HG03571 (cell line): ENCODE results near the gene CCDC70.

Experiments
- ATAC-seq: cut with Tn5 transposase; IDR thresholded peaks from one replicate; pipeline ENCODE4 v1.9.1; 2021; ENCODE audit not compliant: unreplicated experiment

Gene CCDC70

DNA sequence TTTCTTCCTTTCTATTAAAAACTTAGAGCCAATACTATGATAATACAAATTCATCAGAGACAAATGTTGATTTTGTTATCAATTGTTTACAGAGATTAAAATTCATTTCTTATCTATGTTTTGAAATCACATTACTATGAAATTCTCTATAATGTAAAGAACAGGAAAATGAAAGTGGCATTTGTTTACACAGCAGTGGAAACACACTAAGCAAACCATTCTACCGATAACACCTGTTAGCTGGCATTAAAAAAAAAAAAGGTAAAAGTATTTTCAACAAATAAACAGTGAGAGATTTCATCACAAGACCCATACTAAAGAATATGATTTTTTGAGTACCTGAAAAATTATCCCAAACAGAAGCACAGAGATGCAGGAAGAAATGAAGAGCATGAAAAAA, 4.8 kb upstream of the CCDC70 start:
- ATAC-seq, result no peak

- no peak for ATAC-seq
These were observed 3.1 kb upstream of the CCDC70 start for GRCh38 chr13:51858433-51859247.

GRCh38 chr13:51862957-51863356, 1.2 kb downstream of the CCDC70 start:
- no peak for ATAC-seq

DNA sequence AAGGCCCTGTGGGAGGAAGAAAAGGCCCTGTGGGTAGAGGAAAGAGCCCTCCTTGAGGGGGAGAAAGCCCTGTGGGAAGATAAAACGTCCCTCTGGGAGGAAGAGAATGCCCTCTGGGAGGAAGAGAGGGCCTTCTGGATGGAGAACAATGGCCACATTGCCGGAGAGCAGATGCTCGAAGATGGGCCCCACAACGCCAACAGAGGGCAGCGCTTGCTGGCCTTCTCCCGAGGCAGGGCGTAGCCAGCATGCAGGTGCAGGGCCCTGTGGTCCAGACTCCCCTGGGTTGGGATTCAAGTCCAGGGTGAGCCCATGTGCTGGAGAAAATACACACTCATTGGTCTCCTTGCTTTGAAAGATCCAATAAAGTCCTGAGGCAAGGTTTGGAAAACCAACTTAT, 4.1 kb downstream of the CCDC70 start:
- no peak for ATAC-seq

GRCh38 chr13:51867062-51867461, 5.3 kb downstream of the CCDC70 start:
- ATAC-seq, result no peak

- no peak for ATAC-seq
These were observed 8.1 kb downstream of the CCDC70 start for GRCh38 chr13:51869916-51870315.

DNA sequence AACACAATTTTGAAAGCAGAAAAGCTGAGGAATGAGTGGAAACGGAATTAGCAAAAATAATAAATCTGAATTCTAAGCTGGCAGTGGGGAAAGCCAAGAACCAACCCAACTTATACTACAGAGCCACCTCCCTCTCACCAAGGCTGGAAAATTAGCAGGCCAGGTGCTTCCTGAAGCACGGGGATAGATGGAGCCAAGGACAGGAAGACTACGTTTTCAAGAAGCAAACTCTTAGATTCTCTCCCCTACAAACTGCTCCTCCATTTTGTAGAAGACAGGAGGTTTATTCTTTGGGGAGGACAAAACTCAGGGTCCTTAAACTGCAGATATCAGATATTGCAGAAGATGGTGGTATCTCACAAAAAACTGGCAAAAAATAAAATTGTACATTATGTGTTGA, 8.8 kb downstream of the CCDC70 start:
- no peak for ATAC-seq

DNA sequence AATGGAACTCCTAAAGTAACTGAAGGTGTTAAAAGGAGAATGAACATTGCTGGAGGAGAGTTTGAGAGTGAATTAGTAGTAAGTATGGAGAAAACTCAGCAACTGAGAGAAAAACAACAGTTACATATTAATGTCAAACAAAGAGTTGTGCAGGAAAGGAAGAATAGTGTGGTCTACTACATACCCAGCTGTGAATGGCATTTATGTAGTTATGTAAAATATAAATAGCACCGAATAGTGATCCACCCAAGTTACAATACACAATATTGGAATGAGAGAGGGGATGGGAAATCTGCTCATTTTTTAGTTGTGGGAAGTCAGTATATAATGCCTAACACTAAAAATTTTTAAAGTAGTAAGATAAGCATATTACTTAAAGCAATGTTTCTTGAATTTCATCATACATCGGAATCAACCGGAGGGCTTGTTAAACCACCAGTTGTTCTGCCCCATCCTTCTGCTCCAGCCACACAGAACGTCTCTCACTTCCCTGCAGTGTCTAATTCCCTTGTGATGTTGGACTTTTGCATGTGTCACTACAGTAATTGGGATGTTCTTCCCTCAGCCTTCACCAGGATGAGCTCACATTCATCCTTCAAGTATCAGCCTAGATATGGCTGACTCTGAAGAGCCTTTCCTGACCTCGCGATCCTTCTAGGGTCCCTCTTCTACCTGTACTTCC, 11.5 kb downstream of the CCDC70 start:
- ATAC-seq, result no peak

- no peak for ATAC-seq
These were observed 12.1 kb downstream of the CCDC70 start for GRCh38 chr13:51873837-51874236.

DNA sequence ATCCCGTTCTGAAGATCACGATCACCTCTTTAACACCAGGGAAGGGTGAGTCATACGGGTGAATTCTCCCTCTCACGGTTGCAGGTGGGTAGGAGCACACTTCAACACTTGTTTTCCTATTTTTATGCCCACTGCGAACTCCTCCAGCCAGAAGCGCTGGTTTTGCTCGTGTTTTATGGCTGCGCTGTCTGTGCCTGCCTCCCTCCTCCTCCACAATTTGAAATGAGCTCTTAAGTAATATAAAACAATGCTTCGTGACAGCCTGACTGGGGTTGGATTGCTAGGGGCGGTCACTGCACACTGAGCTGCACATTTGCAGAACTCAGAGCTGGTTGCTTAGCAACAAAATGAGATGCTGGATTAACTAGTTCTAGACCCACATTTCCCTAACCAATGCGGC, 12.9 kb downstream of the CCDC70 start:
- no peak for ATAC-seq

- no peak for ATAC-seq
These were observed 17.4 kb downstream of the CCDC70 start for GRCh38 chr13:51879133-51879532.

DNA sequence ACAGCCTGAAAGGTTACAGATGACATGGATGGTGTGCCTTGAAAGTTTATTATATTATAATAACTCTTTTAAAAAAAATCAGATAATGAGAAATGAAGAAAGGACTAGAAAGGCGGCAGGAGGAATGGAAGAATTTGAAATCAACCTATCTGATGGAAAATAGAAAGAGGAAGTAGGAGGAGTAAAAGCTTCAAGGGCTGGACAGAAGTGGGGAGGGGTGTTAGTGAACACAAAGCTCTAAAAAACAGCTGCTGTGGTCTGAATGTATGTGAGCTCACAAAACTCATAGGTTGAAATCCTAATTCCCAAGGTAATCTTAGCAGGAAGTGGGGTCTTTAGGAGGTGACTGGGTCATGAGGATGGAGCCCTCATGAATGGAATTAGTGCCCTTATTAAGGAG, 19.5 kb downstream of the CCDC70 start:
- no peak for ATAC-seq

GRCh38 chr13:51882570-51883225, 20.9 kb downstream of the CCDC70 start:
- ATAC-seq, result no peak

DNA sequence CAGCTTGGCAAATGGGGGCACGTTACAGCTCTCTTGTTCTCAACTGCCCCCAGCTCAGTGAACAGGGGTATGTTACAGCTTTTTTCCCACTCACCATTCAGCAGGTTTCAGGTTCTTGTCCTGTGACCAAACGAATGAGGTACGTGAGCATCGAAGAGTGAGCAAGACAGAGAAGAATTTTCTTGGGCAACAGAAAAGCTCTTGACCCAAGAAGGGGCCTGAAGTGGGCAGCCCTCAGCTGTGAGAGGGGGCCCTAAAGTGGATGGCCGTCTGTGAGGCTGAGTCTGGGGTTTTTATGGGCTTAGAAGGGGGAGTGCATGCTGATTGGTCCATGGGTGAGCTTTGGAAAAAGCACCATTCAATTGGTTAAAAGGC, 21.4 kb downstream of the CCDC70 start:
- ATAC-seq, result no peak

DNA sequence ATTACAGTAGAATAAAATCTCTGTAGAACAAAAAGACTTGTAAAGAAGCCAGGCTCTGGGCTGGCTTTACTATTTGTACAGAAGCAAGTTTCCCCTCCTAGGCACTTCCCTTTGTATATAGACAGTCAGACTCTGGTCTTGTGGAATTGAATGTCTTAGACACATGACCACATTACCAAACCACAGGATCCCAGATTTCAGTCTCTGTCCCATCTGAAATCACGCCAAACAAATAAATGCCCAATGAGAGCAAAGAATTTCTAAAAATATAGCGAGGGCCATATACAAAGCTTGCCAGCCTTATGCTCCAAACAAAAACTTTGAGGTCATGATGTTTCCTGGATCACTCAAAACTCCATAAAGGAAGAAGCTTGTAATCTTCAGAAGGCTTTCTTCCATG, 23.9 kb downstream of the CCDC70 start:
- no peak for ATAC-seq

- ATAC-seq, result no peak
These were observed 25.7 kb downstream of the CCDC70 start for GRCh38 chr13:51887468-51887867.

GRCh38 chr13:51892657-51893056, 30.9 kb downstream of the CCDC70 start:
- no peak for ATAC-seq

DNA sequence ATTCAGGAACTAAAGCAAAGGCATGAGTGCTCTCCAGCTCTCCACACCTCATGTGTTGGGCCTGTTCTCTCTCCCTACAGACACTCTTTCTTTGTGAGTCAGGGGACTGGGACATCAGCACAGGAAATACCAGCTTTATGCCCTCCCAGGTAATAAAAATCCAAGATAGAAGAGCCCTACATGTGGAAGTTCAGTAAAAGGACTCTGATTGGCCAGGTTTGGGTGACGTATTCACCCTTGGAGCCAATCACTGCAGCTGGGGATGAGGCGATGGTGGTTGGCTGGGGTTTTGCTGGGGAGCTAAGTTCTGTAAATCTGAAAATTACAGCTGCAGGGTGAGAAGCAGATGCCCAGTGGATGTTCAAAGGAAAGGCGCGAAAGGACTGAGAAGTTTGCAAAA, 32.5 kb downstream of the CCDC70 start:
- no peak for ATAC-seq

DNA sequence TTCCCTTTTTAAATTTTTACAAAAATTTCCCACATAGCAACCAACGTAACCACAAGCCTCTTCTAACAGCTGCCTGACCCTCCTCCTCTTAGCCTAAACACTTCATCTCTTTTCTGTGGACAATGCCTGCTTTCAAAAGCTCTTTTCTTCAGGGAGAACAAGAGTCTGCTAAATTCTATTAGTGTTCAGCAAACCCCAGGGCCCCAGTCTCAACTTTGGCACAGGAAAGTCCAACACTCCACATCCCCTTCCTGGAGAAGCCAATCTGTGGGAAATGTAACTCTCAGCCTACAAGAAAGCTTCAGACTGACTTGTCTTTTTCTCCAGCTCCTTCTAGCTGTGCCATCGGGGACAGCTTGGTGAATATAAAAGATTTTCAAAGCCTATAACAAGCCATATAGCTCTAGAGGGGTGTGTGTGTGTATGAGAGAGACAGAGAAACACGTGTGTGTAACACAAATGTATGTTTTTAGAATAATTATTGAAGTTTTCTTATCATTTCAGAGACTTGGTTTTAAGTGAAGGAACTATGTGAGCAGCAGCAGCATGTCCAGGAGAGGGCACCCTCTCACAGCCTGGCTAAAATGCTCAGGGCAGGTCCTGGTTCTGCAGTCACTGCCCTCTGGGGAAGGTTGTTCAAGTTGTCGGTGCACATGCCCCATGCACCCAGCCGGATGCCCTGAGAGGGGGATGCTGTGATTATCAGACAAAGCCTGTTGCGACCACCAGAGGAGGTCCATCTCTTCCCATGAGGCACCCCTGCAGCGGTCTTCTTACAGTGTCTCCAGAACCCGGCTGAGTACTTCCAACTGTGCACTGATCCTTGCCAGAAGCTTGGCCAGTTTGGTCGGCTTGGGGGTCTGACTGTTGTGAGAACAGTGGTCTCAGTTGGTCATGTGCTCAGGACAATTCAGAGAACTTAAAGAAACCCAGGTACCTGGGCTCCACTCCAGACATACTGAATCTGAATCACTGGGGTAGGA, 34.4 kb downstream of the CCDC70 start:
- ATAC-seq, result no peak

DNA sequence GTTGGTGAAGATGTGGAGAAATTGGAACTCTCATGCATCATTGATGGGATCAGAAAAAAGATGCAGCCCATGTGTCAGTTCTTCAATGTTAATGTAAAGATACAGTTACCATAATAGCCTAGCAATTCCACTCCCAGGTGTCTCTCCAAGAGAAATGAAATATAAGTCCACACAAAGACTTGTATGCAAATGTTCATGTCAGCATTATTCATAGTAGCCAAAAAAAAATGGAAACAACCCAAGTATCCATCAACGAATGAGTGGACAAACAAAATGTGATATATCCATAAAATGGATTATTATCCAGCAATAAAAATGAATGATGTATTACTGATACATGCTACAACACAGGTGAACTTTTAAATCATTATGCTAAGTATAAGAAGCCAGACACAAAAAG, 38.7 kb downstream of the CCDC70 start:
- ATAC-seq, result no peak

DNA sequence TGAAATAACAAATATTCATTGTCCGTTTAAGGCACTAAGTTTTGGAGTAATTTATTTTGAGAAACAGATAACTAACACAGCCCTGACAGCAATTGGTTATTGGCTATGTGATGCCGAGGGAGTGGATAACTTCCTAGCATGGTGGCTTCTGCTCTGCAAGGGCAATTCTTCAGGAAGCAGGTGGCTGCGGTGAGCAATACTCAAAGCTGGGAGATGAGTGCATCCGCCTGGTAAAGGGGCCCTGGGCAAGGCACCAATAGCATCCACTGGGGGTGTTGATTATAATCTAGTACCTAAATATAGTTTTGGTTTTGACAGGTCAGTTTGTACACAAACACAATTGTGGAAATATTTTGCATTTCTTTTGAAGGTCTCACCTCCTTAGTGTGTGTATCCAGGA, 41.0 kb downstream of the CCDC70 start:
- ATAC-seq, result no peak
